Loucy (cell line): ENCODE measurements around the gene NUDCD2.
"Not testable (repeated sequence)": the region's sequence is repeated elsewhere in the genome, so short reads cannot be mapped to it uniquely, and the experiment has no call there.

Experiments used
- H2AFZ ChIP-seq: fragments of 200-600 bp; sonication (generic); 2 replicates; pipeline ENCODE4 v1.6.0; 2016; ENCODE audit warnings: antibody characterized with exemption, mild to moderate bottlenecking, low read length, moderate library complexity
- H3F3A ChIP-seq: fragments of 200-600 bp; 2 replicates; pipeline ENCODE4 v1.6.0; 2016; ENCODE audit warnings: antibody characterized with exemption, low read depth, mild to moderate bottlenecking
- H3K27me3 ChIP-seq: fragments of 200-600 bp; sonication (generic); 2 replicates; pipeline ENCODE4 v1.6.1; 2014; ENCODE audit warnings: low read length, mild to moderate bottlenecking; ENCODE audit not compliant: insufficient read depth, poor library complexity, severe bottlenecking
- H3K36me3 ChIP-seq: fragments of 200-600 bp; sonication (generic); 2 replicates; pipeline ENCODE4 v1.6.1; 2016; ENCODE audit warnings: low read length; ENCODE audit not compliant: insufficient read depth
- H3K4me1 ChIP-seq: fragments of 200-600 bp; sonication (generic); 2 replicates; pipeline ENCODE4 v1.5.1; 2014; ENCODE audit warnings: low read length, mild to moderate bottlenecking; ENCODE audit not compliant: insufficient read depth, poor library complexity, severe bottlenecking
- H3K4me2 ChIP-seq: fragments of 200-600 bp; sonication (generic); 2 replicates; pipeline ENCODE4 v1.6.0; 2014; ENCODE audit warnings: antibody characterized with exemption, low read length, low read depth, mild to moderate bottlenecking; ENCODE audit not compliant: poor library complexity, severe bottlenecking
- H3K4me3 ChIP-seq: fragments of 200-600 bp; sonication (generic); 2 replicates; pipeline ENCODE4 v1.5.1; 2014; ENCODE audit warnings: low read length, mild to moderate bottlenecking, mixed read lengths; ENCODE audit not compliant: poor library complexity, severe bottlenecking
- H3K79me2 ChIP-seq: fragments of 200-600 bp; sonication (generic); 2 replicates; pipeline ENCODE4 v1.6.1; 2014; ENCODE audit warnings: low read length; ENCODE audit not compliant: insufficient read depth
- H3K9ac ChIP-seq: fragments of 200-600 bp; sonication (generic); 2 replicates; pipeline ENCODE4 v1.6.0; 2014; ENCODE audit warnings: mild to moderate bottlenecking, low read depth, low read length, moderate library complexity; ENCODE audit not compliant: poor library complexity, severe bottlenecking
- H3K9me2 ChIP-seq: fragments of 200-600 bp; sonication (generic); replicated peaks from 2 replicates; pipeline ENCODE4 v1.6.1; 2016; ENCODE audit warnings: low read depth, low read length, mixed read lengths
- H3K9me3 ChIP-seq: fragments of 200-600 bp; sonication (generic); 2 replicates; pipeline ENCODE4 v1.6.1; 2014; ENCODE audit warnings: mild to moderate bottlenecking, antibody characterized with exemption, low read length, low read depth; ENCODE audit not compliant: insufficient read depth
- H4K20me1 ChIP-seq: fragments of 200-600 bp; sonication (generic); 2 replicates; pipeline ENCODE4 v1.6.0; 2014; ENCODE audit warnings: antibody characterized with exemption, low read length, mild to moderate bottlenecking; ENCODE audit not compliant: insufficient read depth, poor library complexity, severe bottlenecking
- CTCF ChIP-seq: fragments of 200-600 bp; sonication (generic); conservative IDR thresholded peaks from 2 replicates; pipeline ENCODE4 v1.5.1; 2014; ENCODE audit warnings: mild to moderate bottlenecking, antibody characterized with exemption, low read length
- EZH2phosphoT487 ChIP-seq: fragments of 200-600 bp; IDR thresholded peaks from 2 replicates; pipeline ENCODE4 v1.6.1; 2018; ENCODE audit warnings: antibody characterized with exemption, mild to moderate bottlenecking, moderate library complexity, borderline replicate concordance

Gene NUDCD2

DNA sequence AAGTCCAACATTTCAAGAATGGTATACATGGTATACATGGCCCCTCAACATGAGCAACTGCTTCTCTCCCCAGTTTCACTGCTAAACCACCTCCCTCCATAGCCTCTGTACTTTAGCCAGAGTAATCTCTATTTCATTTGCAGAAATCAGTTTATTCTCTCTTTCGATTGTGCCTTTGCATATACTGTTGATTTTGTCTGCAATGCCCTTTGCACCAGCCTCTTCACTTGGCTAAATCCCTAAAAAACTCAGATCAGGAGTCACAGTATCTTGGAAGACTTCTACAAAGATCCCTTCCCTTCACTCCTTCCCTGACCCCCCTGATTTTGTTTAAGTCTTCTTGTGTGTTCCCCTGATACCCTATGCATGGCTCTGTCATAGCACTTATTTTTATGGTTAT, 27.4 kb downstream of the NUDCD2 start:
- no peaks in the 10 kb centered on the region for H3F3A ChIP-seq
- no peaks in the 10 kb centered on the region for H4K20me1 ChIP-seq
- no peaks in the 10 kb centered on the region for H3K9me2 ChIP-seq
- H3K4me1 ChIP-seq = peaks cover 10% of the 10 kb centered on the region
- no peaks in the 10 kb centered on the region for H3K36me3 ChIP-seq
- H3K4me2 ChIP-seq = no peak overlapping the region
- no peak overlapping the region for H3K9ac ChIP-seq
- H3K9me3 ChIP-seq = no peaks in the 10 kb centered on the region
- no peak overlapping the region for H2AFZ ChIP-seq
- H3K27me3 ChIP-seq = no peaks in the 10 kb centered on the region
- TF ChIP-seq CTCF (no peak), EZH2phosphoT487 (no peak)
- peaks cover 2% of the 10 kb centered on the region for H3K79me2 ChIP-seq
- H3K4me3 ChIP-seq = no peak overlapping the region

- H3K9me2 ChIP-seq, H3K4me2 ChIP-seq, H3K36me3 ChIP-seq, H4K20me1 ChIP-seq, H3K9me3 ChIP-seq, H3K9ac ChIP-seq, H2AFZ ChIP-seq, H3K4me3 ChIP-seq, H3K4me1 ChIP-seq, H3K79me2 ChIP-seq, H3K27me3 ChIP-seq, H3F3A ChIP-seq: not testable (repeated sequence)
Measured at GRCh38 chr5:163426128-163426527, 33.8 kb downstream of the NUDCD2 start.

DNA sequence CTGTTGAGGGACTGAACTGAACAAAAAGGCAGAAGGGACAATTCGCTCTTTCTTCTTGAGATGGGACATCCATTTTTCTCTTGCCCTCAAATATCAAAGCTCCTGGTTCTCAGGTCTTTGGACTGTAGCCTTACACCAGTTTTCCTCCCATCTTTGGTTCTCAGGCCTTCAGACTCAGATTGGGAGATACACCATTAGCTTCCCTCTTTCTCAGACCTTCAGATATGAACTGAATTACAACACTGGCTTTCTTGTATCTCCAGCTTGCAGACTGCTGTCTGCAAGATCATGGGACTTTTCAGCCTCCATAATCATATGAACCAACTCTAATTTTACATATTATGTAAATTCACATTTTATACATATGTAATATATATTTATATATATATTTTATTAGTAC, 35.1 kb downstream of the NUDCD2 start:
- no peak for TF ChIP-seq EZH2phosphoT487
- TF ChIP-seq CTCF = no peak
- no peaks in the 10 kb centered on the region for H3K79me2 ChIP-seq
- no peaks in the 10 kb centered on the region for H3K4me1 ChIP-seq
- H3K27me3 ChIP-seq = no peaks in the 10 kb centered on the region
- no peak overlapping the region for H3K4me3 ChIP-seq
- no peaks in the 10 kb centered on the region for H3K36me3 ChIP-seq
- no peak overlapping the region for H2AFZ ChIP-seq
- H3K9me3 ChIP-seq = no peaks in the 10 kb centered on the region
- no peaks in the 10 kb centered on the region for H3F3A ChIP-seq
- H3K4me2 ChIP-seq = no peak overlapping the region
- H4K20me1 ChIP-seq = no peaks in the 10 kb centered on the region
- no peaks in the 10 kb centered on the region for H3K9me2 ChIP-seq
- H3K9ac ChIP-seq = no peak overlapping the region

GRCh38 chr5:163415673-163416072, 44.2 kb downstream of the NUDCD2 start:
- H3K4me2 ChIP-seq, H3K9ac ChIP-seq, H3K27me3 ChIP-seq, H3K9me3 ChIP-seq, H3K79me2 ChIP-seq, H3F3A ChIP-seq, H3K36me3 ChIP-seq, H3K4me3 ChIP-seq, H3K9me2 ChIP-seq, H4K20me1 ChIP-seq, H2AFZ ChIP-seq, H3K4me1 ChIP-seq: not testable (repeated sequence)
